Activated CD4-positive, CD25-positive, alpha-beta regulatory T cell (primary cell): ENCODE results near the gene DACH2.

ENCODE experiments used
- DNase-seq, 4 experiments: peaks; one replicate each; lab custom pipeline; 2025; lab: John Stamatoyannopoulos, UW

Gene DACH2

DNA sequence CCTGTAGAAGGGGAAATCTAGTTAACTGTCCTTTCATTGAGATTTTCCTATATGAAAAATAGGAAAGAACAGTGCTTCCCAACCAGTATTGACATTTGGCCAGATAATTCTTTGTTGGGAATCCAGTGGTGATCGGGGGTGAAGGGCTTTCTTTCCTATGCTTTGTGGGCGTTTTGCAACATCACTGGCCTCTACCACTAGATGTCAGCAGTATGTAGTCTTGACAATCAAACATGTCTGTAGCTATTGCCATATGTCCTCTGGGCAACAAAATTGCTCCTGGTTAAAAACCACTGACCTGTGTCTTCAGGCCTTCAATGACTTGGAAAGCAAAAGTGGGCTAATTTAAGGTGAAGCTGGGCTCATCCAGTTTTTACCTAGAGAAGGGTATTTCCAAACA is 658.5 kb downstream of the DACH2 start:
- DNase-seq: no peak

DNA sequence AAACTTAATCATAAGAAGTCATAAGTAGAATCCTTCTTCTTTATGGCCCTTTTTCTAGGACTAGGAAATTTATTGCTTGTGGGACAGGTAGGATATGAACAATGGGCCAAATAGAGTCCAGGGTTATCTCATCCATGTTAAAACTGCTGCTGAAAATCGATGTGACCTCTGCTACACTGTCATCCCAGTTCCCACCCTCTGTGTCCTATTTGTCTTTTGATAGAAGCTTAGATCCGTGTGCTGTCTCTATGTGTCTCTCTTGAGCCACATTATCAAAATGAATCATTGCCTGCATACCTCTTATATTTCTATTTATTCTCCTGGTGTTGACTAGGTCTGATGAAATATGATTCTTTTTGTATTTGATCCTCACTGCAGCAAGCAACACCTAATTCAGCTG is 661.4 kb downstream of the DACH2 start:
- DNase-seq: no peak

DNA sequence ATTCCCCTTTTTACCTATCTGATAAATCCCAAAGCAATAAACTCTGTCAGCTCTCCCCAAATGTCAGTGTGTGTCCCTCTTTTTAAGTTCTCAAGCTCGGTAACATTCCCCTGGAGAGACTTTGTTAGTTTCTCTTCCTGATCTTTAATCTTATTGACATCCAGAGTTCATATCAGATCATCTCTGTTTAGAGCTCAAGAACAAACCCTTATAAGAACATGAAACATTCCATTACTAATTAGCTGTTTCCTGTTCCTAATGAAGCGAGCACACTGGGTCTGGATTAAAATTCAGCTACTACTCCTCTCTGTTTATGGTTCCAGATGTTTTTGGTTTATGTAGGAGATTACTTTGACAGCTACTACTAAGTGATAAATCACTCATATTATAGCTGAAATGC is 681.5 kb downstream of the DACH2 start:
- DNase-seq: no peak

DNA sequence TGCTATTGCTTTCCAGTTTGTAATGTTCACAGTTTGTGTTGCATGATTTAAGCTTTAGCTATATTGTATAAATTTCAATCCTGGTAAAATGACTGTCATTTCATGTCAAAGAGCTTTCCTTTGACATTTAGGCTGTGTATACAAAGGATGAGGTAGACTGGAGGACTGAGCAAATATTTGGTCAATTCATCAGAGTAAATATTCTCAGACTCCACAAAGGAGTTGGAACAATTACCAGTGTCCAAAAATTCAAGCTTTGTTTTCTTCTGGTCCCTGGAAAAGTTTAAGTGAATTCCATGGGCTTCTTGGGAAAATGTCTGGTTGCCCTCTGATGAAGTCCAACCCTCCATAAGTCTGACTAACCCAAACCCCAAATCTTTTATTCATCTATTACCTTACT is 682.4 kb downstream of the DACH2 start:
- DNase-seq: no peak

DNA sequence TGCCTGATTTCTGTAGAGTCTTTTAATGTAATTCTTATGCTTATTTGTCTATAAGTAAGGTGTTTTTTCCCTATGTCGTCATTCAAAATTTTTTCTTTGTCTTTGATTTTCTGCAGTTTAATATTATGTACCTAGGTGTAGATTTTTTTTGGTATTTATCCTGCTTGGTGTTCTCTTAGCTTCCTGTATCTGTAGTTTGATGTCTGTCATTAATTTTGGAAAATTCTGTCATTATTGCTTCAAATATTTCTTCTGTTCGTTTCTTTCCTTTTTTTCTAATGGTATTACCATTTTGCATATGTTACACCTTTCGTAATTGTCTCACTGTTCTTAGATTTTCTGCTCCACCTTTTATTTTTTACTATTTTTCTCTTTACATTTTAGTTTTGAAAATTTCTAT is 696.9 kb downstream of the DACH2 start:
- no peak for DNase-seq
